ENCODE measurements around the gene SS18L1. TPM values are rescaled to one million over a fixed set of nuclear protein-coding genes. Genes with fewer than 3 reads are reported as not detected.

SS18L1 gene
- total and polyA plus RNA-seq, 2 experiments from 2014 or later, result 6.5 to 32.6 TPM

- no peak for TF ChIP-seq ZNF462 (CRISPR knock-in tag; IDR thresholded peaks at IDR 0.05)
- TF ChIP-seq REST (IDR thresholded peaks at IDR 0.05; ENCODE audit: unreplicated experiment), result no peak
- TF ChIP-seq NANOG (IDR thresholded peaks at IDR 0.05; ENCODE audit: borderline replicate concordance), result no peak
- TF ChIP-seq ZNF331 (CRISPR knock-in tag; IDR thresholded peaks at IDR 0.05; ENCODE audit: low read depth), result no peak
- TF ChIP-seq POLR2AphosphoS5 (IDR thresholded peaks at IDR 0.05; ENCODE audit: low read depth), result no peak
- no peak for TF ChIP-seq EZH2 (IDR thresholded peaks at IDR 0.05; ENCODE audit: low read depth, unreplicated experiment)
Measured at GRCh38 chr20:62163485-62163865, 19.9 kb downstream of the SS18L1 start (continued).
